BJ (cell line): ENCODE measurements around the gene SRL. TPM values are rescaled to one million over a fixed set of nuclear protein-coding genes. Genes with fewer than 3 reads are reported as not detected.
"Not testable (repeated sequence)": the region's sequence is repeated elsewhere in the genome, so short reads cannot be mapped to it uniquely, and the experiment has no call there.

Experiments
- CTCF ChIA-PET: fragments of 350-600 bp; formaldehyde crosslinking; extraction: SDS; loops from one replicate; lab custom pipeline; 2021; ENCODE audit warnings: antibody characterized with exemption, inconsistent platforms; lab: Yijun Ruan, JAX
- POLR2A ChIA-PET: fragments of 300-600 bp; sonication (Branson Sonifier 250); formaldehyde crosslinking; extraction: SDS; loops from one replicate; lab custom pipeline; 2021; ENCODE audit warnings: antibody characterized with exemption; lab: Charles Lee
- DNase-seq: peaks from one replicate; pipeline ENCODE4 v3.0.0-alpha.2; 2011; ENCODE audit warnings: low read depth
- H3K27me3 ChIP-seq: 2 replicates; pipeline ENCODE4 v1.6.0; 2011; ENCODE audit warnings: low read length; ENCODE audit not compliant: control insufficient read depth, insufficient read depth
- H3K36me3 ChIP-seq: 2 replicates; pipeline ENCODE4 v1.5.1; 2011; ENCODE audit warnings: low read length; ENCODE audit not compliant: control insufficient read depth, insufficient read depth
- H3K4me3 ChIP-seq: 2 replicates; pipeline ENCODE4 v1.5.1; 2011; ENCODE audit warnings: low read depth, mild to moderate bottlenecking, control low read depth, low read length
- CTCF ChIP-seq: IDR thresholded peaks from 2 replicates; pipeline ENCODE4 v1.5.1; 2011; ENCODE audit warnings: low read depth, mild to moderate bottlenecking, control low read depth, inconsistent platforms, low read length, moderate library complexity; ENCODE audit not compliant: insufficient read depth
- polyA plus RNA-seq: library from polyadenylated mRNA; depleted of rRNA; stranded (reverse); fragments of >200 nt; gene quantifications from 2 replicates; pipeline ENCODE4 v1.2.3, GENCODE V29; 2011

SRL gene
- polyA plus RNA-seq, 1 experiment: not detected

GRCh38 chr16:4212934-4213296 lies 29.0 kb downstream of the SRL start:
- ChIA-PET CTCF (interaction anchor here (1.5 to 1.8 kb wide), 2 partner anchors 12 to 41 kb away, joined by 4 to 11 read pairs; no protein-coding TSS in a partner anchor), POLR2A (interaction anchor here (0.6 kb wide), 1 partner anchor 31 kb away, joined by 5 read pairs; no protein-coding TSS in a partner anchor)
- H3K27me3 ChIP-seq: no peaks in the 10 kb centered on the region
- H3K4me3 ChIP-seq: no peak overlapping the region
- DNase-seq: peak; percentile 8
- no peak for TF ChIP-seq CTCF
- no peaks in the 10 kb centered on the region for H3K36me3 ChIP-seq

- DNase-seq: no peak
- Histone ChIP-seq H3K4me3 (no peak overlapping the region), H3K27me3 (no peaks in the 10 kb centered on the region), H3K36me3 (no peaks in the 10 kb centered on the region)
- ChIA-PET POLR2A (no interaction called here), CTCF (interaction anchor here (1.5 kb wide), 1 partner anchor 12 kb away, joined by 4 read pairs; no protein-coding TSS in a partner anchor)
- TF ChIP-seq CTCF: no peak
Measured at GRCh38 chr16:4212211-4212933, 29.5 kb downstream of the SRL start.

- POLR2A ChIA-PET: not testable (repeated sequence)
Measured at GRCh38 chr16:4211445-4212210, 30.3 kb downstream of the SRL start.

GRCh38 chr16:4209666-4210065 lies 32.2 kb downstream of the SRL start:
- POLR2A ChIA-PET: no interaction called here

More at GRCh38 chr16:4211445-4212210, 30.3 kb downstream of the SRL start:
- CTCF ChIA-PET: interaction anchor here (1.5 kb wide), 1 partner anchor 11 kb away, joined by 4 read pairs; no protein-coding TSS in a partner anchor
- H3K36me3 ChIP-seq, H3K4me3 ChIP-seq, DNase-seq, H3K27me3 ChIP-seq: not testable (repeated sequence)

GRCh38 chr16:4208341-4208751 lies 33.5 kb downstream of the SRL start:
- no peak for DNase-seq
- ChIA-PET CTCF (no interaction called here), POLR2A (no interaction called here)
- Histone ChIP-seq H3K36me3 (no peaks in the 10 kb centered on the region), H3K27me3 (no peaks in the 10 kb centered on the region), H3K4me3 (no peak overlapping the region)
- TF ChIP-seq CTCF: no peak

More at GRCh38 chr16:4209666-4210065, 32.2 kb downstream of the SRL start:
- H3K27me3 ChIP-seq: no peaks in the 10 kb centered on the region
- CTCF ChIA-PET: interaction anchor here (1.2 kb wide), 2 partner anchors 9 to 44 kb away, joined by 3 to 5 read pairs; no protein-coding TSS in a partner anchor
- DNase-seq: no peak
- no peaks in the 10 kb centered on the region for H3K36me3 ChIP-seq
- TF ChIP-seq CTCF: no peak
- H3K4me3 ChIP-seq: no peak overlapping the region
